GM23248 (cell line): Measurements from ENCODE around the gene OPCML.

Experiments used
- EZH2 ChIP-seq: fragments of 200-600 bp; sonication (generic); IDR thresholded peaks from 2 replicates; pipeline ENCODE4 v1.6.1; 2018; ENCODE audit warnings: antibody characterized with exemption, mild to moderate bottlenecking; ENCODE audit not compliant: insufficient read depth, poor library complexity, severe bottlenecking
- EZH2phosphoT487 ChIP-seq: fragments of 200-600 bp; sonication (generic); IDR thresholded peaks from 2 replicates; pipeline ENCODE4 v1.6.1; 2018; ENCODE audit warnings: antibody characterized with exemption, moderate library complexity, mild to moderate bottlenecking, low read depth; ENCODE audit not compliant: insufficient read depth

DNA sequence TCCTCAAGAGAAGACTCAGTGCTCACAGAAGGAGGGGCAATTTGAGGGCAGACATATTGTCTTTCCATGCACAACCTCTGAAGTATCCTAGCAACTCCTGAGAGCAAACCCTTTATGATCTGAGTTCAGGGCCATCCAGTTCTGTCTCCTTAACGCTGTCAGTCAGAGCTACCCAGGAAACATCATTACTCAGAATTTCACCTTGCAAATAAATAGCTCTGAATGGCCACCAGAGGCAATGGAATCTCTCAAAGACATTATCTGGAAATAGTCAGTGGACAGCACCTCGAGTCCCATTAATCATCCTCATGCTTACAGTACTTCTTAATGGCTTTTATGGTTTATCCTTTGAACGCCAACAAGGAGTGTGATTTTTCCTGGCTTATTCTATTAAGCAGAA lies 656.1 kb downstream of the OPCML start:
- TF ChIP-seq EZH2 (no peak), EZH2phosphoT487 (no peak)
